Small intestine (tissue), 7 donors: ENCODE measurements around the gene CADPS2. TPM values are rescaled to one million over a fixed set of nuclear protein-coding genes. Genes with fewer than 3 reads are reported as not detected.

Experiments
- DNase-seq, 2 donors: peaks; one replicate each; pipeline versions ENCODE4 v3.0.0 to v3.0.0-alpha.2; 2013
- FAIRE-seq: peaks from 2 replicates; lab custom pipeline; 2012; peaks lifted over from hg19 to GRCh38; lab: Jason Lieb, UNC
- H3K27ac ChIP-seq, 3 donors: one replicate each; pipeline ENCODE4 v1.5.1; 2013; ENCODE audit warnings: low read length in 2 of 3, mild to moderate bottlenecking in 2 of 3, control low read depth in 1 of 3, inconsistent platforms in 1 of 3, low read depth in 1 of 3, moderate library complexity in 1 of 3
- H3K27me3 ChIP-seq, 3 donors: one replicate each; pipeline ENCODE4 v1.6.1; 2013; ENCODE audit warnings: low read length in 3 of 3, inconsistent platforms in 1 of 3; ENCODE audit not compliant: control insufficient read depth in 3 of 3, insufficient read depth in 3 of 3
- H3K36me3 ChIP-seq, 3 donors: one replicate each; pipeline ENCODE4 v1.6.1; 2013; ENCODE audit warnings: low read length in 3 of 3, inconsistent platforms in 1 of 3, low read depth in 1 of 3, mild to moderate bottlenecking in 1 of 3, moderate library complexity in 1 of 3; ENCODE audit not compliant: control insufficient read depth in 3 of 3, insufficient read depth in 2 of 3
- H3K4me1 ChIP-seq, 3 donors: one replicate each; pipeline ENCODE4 v1.6.1; 2013; ENCODE audit warnings: low read length in 2 of 3, inconsistent platforms in 1 of 3, low read depth in 1 of 3, mild to moderate bottlenecking in 1 of 3, moderate library complexity in 1 of 3; ENCODE audit not compliant: control insufficient read depth in 3 of 3, insufficient read depth in 2 of 3
- H3K4me3 ChIP-seq, 3 donors: one replicate each; pipeline ENCODE4 v1.5.1; 2013; ENCODE audit warnings: low read length in 3 of 3, control low read depth in 1 of 3, inconsistent platforms in 1 of 3, low read depth in 1 of 3, mild to moderate bottlenecking in 1 of 3, moderate library complexity in 1 of 3
- H3K9me3 ChIP-seq, 2 donors: one replicate each; pipeline ENCODE4 v1.6.1; 2013; ENCODE audit warnings: low read depth in 1 of 2, low read length in 1 of 2; ENCODE audit not compliant: control insufficient read depth in 2 of 2, insufficient read depth in 1 of 2
- WGBS, 3 donors: extraction: QIAGEN DNeasy Blood & Tissue Kit; methylation state at CpG; one replicate each; pipeline ENCODE4 v1.1.7; 2013; 5-methylcytosine and 5-hydroxymethylcytosine counted together
- polyA plus RNA-seq, 4 donors: library from polyadenylated mRNA; stranded (reverse) in 3 of 4; unstranded in 1 of 4; fragments of 200-250 nt in 3 of 4; fragments of 120-200 nt in 1 of 4; gene quantifications; one replicate each; pipeline versions ENCODE4 v1.2.1 to v1.2.3, GENCODE V29; 2013
- donor health status: healthy with polysubstance abuse.
- donor health status: control.
- donor health status: control.
- donor health status: Bipolar disorder and iron deficiency.
- donor health status: healthy.

The CADPS2 gene
- polyA plus RNA-seq, 4 donors, result 11.3 to 26.6 (median 14.8) TPM

- no peaks in the 10 kb centered on the region for H3K4me1 ChIP-seq
- H3K9me3 ChIP-seq, result no peaks in the 10 kb centered on the region
- H3K27ac ChIP-seq, result no peak overlapping the region
- DNase-seq (peak; percentile 41 to 53), FAIRE-seq (peak; percentile 85)
- 12 to 23% (median 18%) methylated on average over 3 of the region's 3 CpGs for whole genome bisulfite sequencing, 3 donors
- H3K36me3 ChIP-seq, result no peaks in the 10 kb centered on the region
- no peak overlapping the region for H3K4me3 ChIP-seq
- no peaks in the 10 kb centered on the region for H3K27me3 ChIP-seq
Measured at GRCh38 chr7:122528879-122529481, 357.3 kb downstream of the CADPS2 start.

GRCh38 chr7:122525355-122525754 is 360.9 kb downstream of the CADPS2 start:
- H3K27ac ChIP-seq, result no peak overlapping the region
- H3K36me3 ChIP-seq, result no peaks in the 10 kb centered on the region
- DNase-seq (no peak), FAIRE-seq (no peak)
- H3K4me1 ChIP-seq, result no peaks in the 10 kb centered on the region
- 85 to 93% (median 92%) methylated on average over 5 of the region's 5 CpGs for WGBS, 3 donors
- no peaks in the 10 kb centered on the region for H3K27me3 ChIP-seq
- H3K4me3 ChIP-seq, result no peak overlapping the region
- no peaks in the 10 kb centered on the region for H3K9me3 ChIP-seq

GRCh38 chr7:122521767-122522166 is 364.5 kb downstream of the CADPS2 start:
- H3K4me3 ChIP-seq, result no peak overlapping the region
- H3K27me3 ChIP-seq, result no peaks in the 10 kb centered on the region
- H3K4me1 ChIP-seq, result no peaks in the 10 kb centered on the region
- no peak overlapping the region for H3K27ac ChIP-seq
- no peaks in the 10 kb centered on the region for H3K9me3 ChIP-seq
- no peak for FAIRE-seq
- H3K36me3 ChIP-seq, result no peaks in the 10 kb centered on the region
- DNase-seq, result no peak

- Histone ChIP-seq H3K9me3 (no peaks in the 10 kb centered on the region), H3K36me3 (no peaks in the 10 kb centered on the region), H3K4me1 (no peaks in the 10 kb centered on the region), H3K27ac (no peak overlapping the region), H3K27me3 (no peaks in the 10 kb centered on the region), H3K4me3 (no peak overlapping the region)
- no peak for DNase-seq
- FAIRE-seq, result no peak
- 66 to 75% (median 72%) methylated on average over 5 of the region's 5 CpGs for WGBS, 3 donors
Measured at GRCh38 chr7:122520971-122521555, 365.2 kb downstream of the CADPS2 start.

- 85 to 92% (median 86%) methylated on average over 4 of the region's 4 CpGs for WGBS, 3 donors
- no peaks in the 10 kb centered on the region for H3K36me3 ChIP-seq
- H3K4me3 ChIP-seq, result no peak overlapping the region
- FAIRE-seq (no peak), DNase-seq (no peak)
- no peaks in the 10 kb centered on the region for H3K9me3 ChIP-seq
- no peaks in the 10 kb centered on the region for H3K27me3 ChIP-seq
- H3K27ac ChIP-seq, result no peak overlapping the region
- no peaks in the 10 kb centered on the region for H3K4me1 ChIP-seq
Measured at GRCh38 chr7:122518488-122518887, 367.8 kb downstream of the CADPS2 start.

- FAIRE-seq (no peak), DNase-seq (no peak)
- no peaks in the 10 kb centered on the region for H3K9me3 ChIP-seq
- WGBS, 3 donors, result 60 to 96% (median 62%) methylated on average over 1 of the region's 1 CpG
- H3K36me3 ChIP-seq, result no peaks in the 10 kb centered on the region
- H3K4me3 ChIP-seq, result no peak overlapping the region
- no peaks in the 10 kb centered on the region for H3K4me1 ChIP-seq
- no peak overlapping the region for H3K27ac ChIP-seq
- H3K27me3 ChIP-seq, result no peaks in the 10 kb centered on the region
Measured at GRCh38 chr7:122517576-122517975, 368.7 kb downstream of the CADPS2 start.

- Histone ChIP-seq H3K4me1 (no peaks in the 10 kb centered on the region), H3K9me3 (no peaks in the 10 kb centered on the region), H3K4me3 (no peak overlapping the region), H3K27me3 (no peaks in the 10 kb centered on the region), H3K27ac (no peak overlapping the region), H3K36me3 (no peaks in the 10 kb centered on the region)
- no peak for FAIRE-seq
- 7 to 31% (median 8%) methylated on average over 1 of the region's 1 CpG for WGBS, 3 donors
- peak; percentile 48 to 83 for DNase-seq
Measured at GRCh38 chr7:122515404-122515803, 370.9 kb downstream of the CADPS2 start.

GRCh38 chr7:122511268-122511667 is 375.0 kb downstream of the CADPS2 start:
- H3K27me3 ChIP-seq, result no peaks in the 10 kb centered on the region
- FAIRE-seq, result no peak
- DNase-seq, result no peak
- no peaks in the 10 kb centered on the region for H3K36me3 ChIP-seq
- H3K4me1 ChIP-seq, result no peaks in the 10 kb centered on the region
- H3K4me3 ChIP-seq, result no peak overlapping the region
- no peak overlapping the region for H3K27ac ChIP-seq
- no peaks in the 10 kb centered on the region for H3K9me3 ChIP-seq
- 70 to 83% (median 77%) methylated on average over 2 of the region's 2 CpGs for WGBS, 3 donors

DNA sequence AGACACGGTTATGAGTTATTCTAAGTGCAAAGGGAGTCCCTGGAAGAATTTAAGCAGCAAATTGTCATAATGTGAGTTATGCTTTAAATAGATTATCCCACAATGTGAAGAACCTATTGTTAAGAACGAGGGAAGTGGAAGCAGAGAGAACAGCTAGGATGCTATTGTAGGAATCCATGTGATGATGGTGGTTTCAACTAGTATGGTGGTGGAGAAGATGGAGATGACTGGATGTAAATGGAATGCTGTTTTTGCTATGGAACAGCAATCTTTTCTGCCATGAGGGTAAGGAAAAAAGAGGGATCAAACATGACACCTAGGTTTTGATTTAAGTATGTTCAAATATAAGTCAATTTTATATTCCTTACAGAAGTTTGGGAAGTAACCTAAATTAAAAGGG is 378.7 kb downstream of the CADPS2 start:
- no peaks in the 10 kb centered on the region for H3K9me3 ChIP-seq
- no peak for DNase-seq
- no peak overlapping the region for H3K4me3 ChIP-seq
- H3K4me1 ChIP-seq, result no peaks in the 10 kb centered on the region
- H3K27ac ChIP-seq, result no peak overlapping the region
- WGBS, 3 donors, result 70 to 77% (median 77%) methylated on average over 2 of the region's 2 CpGs
- no peaks in the 10 kb centered on the region for H3K27me3 ChIP-seq
- no peaks in the 10 kb centered on the region for H3K36me3 ChIP-seq
- no peak for FAIRE-seq
